ENCODE measurements around the gene CADPS.

Gene CADPS

DNA sequence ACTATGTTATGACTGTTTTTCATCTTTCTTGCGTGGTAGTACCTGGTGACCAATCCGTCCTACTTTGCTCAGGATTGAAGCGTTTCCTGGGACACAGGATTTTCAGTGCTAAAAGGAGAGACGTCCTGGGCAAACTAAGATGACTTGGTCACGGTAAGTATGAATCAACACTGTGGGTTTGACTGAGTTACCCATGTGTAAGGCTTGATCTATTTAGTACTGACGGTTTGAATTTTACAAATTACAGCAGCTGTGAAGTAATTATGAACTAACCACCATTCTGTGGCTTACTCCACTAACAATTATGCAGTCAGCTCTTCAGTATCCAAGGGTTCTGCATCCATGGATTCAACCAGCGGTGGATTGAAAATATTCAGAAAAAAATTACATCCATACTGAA lies 328.9 kb downstream of the CADPS start:
- H3K4me3 ChIP-seq (ENCODE audit: low read depth, low read length): no peak overlapping the region
- no peak for TF ChIP-seq CTCF (IDR thresholded peaks at IDR 0.05; ENCODE audit: low read depth, low read length, missing control alignments)
- DNase-seq (ENCODE audit: low read depth): no peak

- no peak for DNase-seq (ENCODE audit: low read depth)
- TF ChIP-seq CTCF (IDR thresholded peaks at IDR 0.05; ENCODE audit: low read depth, low read length, missing control alignments): no peak
- H3K4me3 ChIP-seq (ENCODE audit: low read depth, low read length): no peak overlapping the region
Measured at GRCh38 chr3:62542185-62542584, 333.0 kb downstream of the CADPS start.

DNA sequence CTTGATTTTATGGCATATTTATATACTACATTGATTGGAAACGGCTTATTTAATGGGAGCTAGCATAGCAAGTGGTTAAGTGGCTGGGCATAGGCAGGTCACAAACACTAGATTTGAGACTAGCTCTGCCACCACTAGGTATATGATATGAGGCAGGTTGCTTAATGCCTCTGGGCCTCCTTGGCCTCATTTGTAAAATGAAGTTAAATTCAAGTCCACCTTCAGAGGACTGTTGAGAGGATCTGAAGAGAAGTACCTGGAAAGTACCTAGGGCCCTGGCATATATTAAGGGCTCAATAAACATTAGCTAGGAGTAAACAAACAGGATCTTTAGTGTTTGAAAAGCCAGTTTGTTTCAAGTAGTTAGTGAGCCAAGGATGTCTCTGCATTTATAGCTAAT lies 335.5 kb downstream of the CADPS start:
- no peak for DNase-seq (ENCODE audit: low read depth)

DNA sequence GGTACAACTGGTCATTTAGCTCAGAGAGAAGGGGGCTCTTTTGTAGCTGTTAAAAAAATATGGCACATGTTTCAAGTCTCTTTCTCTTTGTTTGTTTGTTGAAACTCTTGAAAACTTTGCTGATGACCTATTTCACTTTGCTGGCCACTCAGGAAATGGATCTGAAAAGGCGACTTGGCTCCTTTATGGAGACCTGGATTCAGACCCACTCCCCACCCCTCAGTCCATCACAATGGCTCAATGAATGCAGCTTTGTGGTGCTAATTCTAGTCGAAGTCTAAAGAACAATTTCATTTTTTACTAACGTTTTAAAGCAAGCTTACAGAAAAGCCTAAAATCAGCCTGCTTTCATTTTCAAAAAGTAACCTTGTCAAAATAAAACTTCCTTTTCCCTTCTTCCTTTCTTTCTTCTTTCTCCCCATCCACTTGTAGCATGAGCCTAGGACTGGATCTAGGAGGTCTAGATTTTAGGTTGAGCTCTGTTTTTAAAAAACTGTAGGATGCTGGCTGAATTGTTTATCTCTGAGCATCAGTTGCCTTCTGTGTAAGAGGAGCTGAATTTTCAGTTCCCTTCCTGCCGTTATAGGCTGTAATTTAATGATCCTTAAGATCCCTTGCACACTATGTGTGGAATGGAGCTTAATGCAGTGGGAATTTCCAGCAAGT lies 336.4 kb downstream of the CADPS start:
- TF ChIP-seq CTCF (IDR thresholded peaks at IDR 0.05; ENCODE audit: low read depth, low read length, missing control alignments): no peak
- no peak for DNase-seq (ENCODE audit: low read depth)
- no peak overlapping the region for H3K4me3 ChIP-seq (ENCODE audit: low read depth, low read length)

More for the DNA sequence above, 335.5 kb downstream of the CADPS start:
- H3K4me3 ChIP-seq (ENCODE audit: low read depth, low read length): no peak overlapping the region
- no peak for TF ChIP-seq CTCF (IDR thresholded peaks at IDR 0.05; ENCODE audit: low read depth, low read length, missing control alignments)

- TF ChIP-seq CTCF (IDR thresholded peaks at IDR 0.05; ENCODE audit: low read depth, low read length, missing control alignments): no peak
- no peak for DNase-seq (ENCODE audit: low read depth)
- H3K4me3 ChIP-seq (ENCODE audit: low read depth, low read length): no peak overlapping the region
Measured at GRCh38 chr3:62534326-62534725, 340.9 kb downstream of the CADPS start.

DNA sequence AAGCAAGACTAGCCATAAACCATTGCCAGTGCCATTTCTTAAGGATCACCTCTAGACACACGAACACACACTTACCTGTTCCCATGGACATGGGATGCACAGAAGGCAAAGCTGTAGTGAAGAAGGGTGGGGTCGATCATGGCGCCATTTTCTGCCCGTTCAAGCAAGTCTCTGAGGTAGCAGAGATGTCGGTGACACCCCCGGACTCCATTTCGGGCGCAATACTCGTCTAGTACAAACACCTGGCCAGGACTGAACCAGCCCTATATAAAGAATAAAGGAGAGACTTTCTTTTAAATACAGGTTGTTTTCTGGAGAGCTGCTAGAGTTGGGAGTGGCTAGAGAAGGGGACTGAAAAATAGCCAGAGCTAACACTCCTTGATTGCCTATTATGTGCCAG lies 342.4 kb downstream of the CADPS start:
- no peak overlapping the region for H3K4me3 ChIP-seq (ENCODE audit: low read depth, low read length)
- no peak for DNase-seq (ENCODE audit: low read depth)
- no peak for TF ChIP-seq CTCF (IDR thresholded peaks at IDR 0.05; ENCODE audit: low read depth, low read length, missing control alignments)

DNA sequence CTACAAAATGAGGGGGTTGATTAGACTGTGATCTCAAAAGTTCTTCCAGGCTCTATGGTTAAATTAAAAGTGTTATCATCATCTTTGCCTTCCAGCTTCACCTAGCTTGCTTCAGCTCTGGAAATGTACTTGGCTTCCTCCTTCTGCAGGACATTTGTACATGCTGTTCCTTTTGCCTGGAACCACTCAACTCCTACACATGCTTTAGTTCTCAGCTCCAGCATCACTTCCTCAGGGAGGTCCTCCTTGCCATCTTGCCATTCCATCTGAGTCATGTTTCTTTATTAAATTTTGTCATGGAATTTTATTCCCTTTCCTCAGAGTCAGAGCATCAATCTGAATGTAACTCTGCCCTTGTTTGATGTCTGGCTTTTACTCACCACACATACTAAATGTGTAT lies 343.2 kb downstream of the CADPS start:
- no peak overlapping the region for H3K4me3 ChIP-seq (ENCODE audit: low read depth, low read length)
- no peak for DNase-seq (ENCODE audit: low read depth)
- TF ChIP-seq CTCF (IDR thresholded peaks at IDR 0.05; ENCODE audit: low read depth, low read length, missing control alignments): no peak

Data from GM12864 (cell line).